ENCODE measurements around the gene DOC2A. TPM values are rescaled to one million over a fixed set of nuclear protein-coding genes. Genes with fewer than 3 reads are reported as not detected.
A peak's percentile ranks its signal among the peaks of the same experiment; 100 is the strongest.

Gene DOC2A
- total RNA-seq, 1 experiment from 2014 or later = 3.2 TPM

DNA sequence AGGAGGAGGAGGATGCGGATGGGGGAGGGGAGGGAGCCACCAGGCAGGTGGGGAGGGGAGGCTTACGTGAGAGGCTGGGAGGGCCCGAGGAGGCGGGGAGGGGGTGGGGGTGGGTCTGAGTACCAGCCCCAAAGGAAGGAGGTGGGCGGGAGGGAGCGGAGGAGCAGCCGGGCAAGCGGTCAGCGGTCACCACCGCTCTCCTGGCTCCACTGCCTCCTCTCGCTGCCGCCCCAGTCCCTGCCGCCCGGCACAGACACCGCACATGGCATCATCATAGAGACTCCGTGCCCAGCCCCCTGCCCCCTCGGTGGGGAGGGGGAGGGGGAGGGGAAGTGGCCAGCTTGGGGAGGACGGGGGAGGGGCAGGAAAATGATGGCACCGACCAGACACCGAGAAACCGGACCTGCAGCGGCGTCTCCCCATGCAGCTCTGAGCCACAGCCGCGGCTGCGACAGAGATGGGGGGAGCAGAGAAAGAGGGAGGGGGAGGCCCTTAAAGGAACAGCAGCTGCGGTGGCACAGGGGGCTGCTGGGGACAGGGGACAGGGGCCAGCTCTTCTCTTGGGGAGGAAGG lies 20.1 kb upstream of the DOC2A start, which contains the start of gene TLCD3B:
TLCD3B (minus strand) TSS at position 431 of the 573 bp plus-strand sequence. CDS start 744 bp downstream, outside the sequence.
- ChIA-PET CTCF (interaction anchor here (0.5 to 1.1 kb wide), 5 partner anchors 22 to 330 kb away, joined by 3 to 5 read pairs (median 3); a partner anchor contains a TSS), POLR2A (ENCODE audit: low non-redundant PET) (interaction anchor here (0.5 kb wide), 1 partner anchor 419 kb away, joined by 4 read pairs; no protein-coding TSS in a partner anchor)
- H3K27me3 ChIP-seq (replicated peaks; ENCODE audit: insufficient read depth, low read depth, low read length, poor library complexity) = no peaks in the 10 kb centered on the region
- no peaks in the 10 kb centered on the region for H3K9me3 ChIP-seq (ENCODE audit: low read depth, low read length, poor library complexity, severe bottlenecking)
- BruUV-seq (replicated peaks) = no TSS peak
- DNase-seq (ENCODE audit: low spot score) = no peak
- peak within 1 kb of the TSS; percentile 39 for H3K4me3 ChIP-seq (ENCODE audit: low read depth, low read length, poor library complexity, severe bottlenecking)
- H3K27ac ChIP-seq (ENCODE audit: low read depth, low read length, poor library complexity, severe bottlenecking) = no peak within 1 kb of the TSS
- TF ChIP-seq EZH2 (IDR thresholded peaks at IDR 0.05; ENCODE audit: borderline replicate concordance, low read depth, low read length, poor library complexity, severe bottlenecking) = no peak
- TF ChIP-seq, protein P1, sequence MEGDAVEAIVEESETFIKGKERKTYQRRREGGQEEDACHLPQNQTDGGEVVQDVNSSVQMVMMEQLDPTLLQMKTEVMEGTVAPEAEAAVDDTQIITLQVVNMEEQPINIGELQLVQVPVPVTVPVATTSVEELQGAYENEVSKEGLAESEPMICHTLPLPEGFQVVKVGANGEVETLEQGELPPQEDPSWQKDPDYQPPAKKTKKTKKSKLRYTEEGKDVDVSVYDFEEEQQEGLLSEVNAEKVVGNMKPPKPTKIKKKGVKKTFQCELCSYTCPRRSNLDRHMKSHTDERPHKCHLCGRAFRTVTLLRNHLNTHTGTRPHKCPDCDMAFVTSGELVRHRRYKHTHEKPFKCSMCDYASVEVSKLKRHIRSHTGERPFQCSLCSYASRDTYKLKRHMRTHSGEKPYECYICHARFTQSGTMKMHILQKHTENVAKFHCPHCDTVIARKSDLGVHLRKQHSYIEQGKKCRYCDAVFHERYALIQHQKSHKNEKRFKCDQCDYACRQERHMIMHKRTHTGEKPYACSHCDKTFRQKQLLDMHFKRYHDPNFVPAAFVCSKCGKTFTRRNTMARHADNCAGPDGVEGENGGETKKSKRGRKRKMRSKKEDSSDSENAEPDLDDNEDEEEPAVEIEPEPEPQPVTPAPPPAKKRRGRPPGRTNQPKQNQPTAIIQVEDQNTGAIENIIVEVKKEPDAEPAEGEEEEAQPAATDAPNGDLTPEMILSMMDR (conservative IDR thresholded peaks at IDR 0.05; ENCODE audit: low read depth, low read length) = no peak
- H3K36me3 ChIP-seq (ENCODE audit: insufficient read depth, low read length, poor library complexity, severe bottlenecking) = no peaks in the 10 kb centered on the region
- no peaks in the 10 kb centered on the region for H3K4me1 ChIP-seq (ENCODE audit: insufficient read depth, low read length, poor library complexity, severe bottlenecking)
- intact Hi-C loops (cut with micrococcal nuclease; ENCODE audit: unreplicated experiment) = no loop called here

DNA sequence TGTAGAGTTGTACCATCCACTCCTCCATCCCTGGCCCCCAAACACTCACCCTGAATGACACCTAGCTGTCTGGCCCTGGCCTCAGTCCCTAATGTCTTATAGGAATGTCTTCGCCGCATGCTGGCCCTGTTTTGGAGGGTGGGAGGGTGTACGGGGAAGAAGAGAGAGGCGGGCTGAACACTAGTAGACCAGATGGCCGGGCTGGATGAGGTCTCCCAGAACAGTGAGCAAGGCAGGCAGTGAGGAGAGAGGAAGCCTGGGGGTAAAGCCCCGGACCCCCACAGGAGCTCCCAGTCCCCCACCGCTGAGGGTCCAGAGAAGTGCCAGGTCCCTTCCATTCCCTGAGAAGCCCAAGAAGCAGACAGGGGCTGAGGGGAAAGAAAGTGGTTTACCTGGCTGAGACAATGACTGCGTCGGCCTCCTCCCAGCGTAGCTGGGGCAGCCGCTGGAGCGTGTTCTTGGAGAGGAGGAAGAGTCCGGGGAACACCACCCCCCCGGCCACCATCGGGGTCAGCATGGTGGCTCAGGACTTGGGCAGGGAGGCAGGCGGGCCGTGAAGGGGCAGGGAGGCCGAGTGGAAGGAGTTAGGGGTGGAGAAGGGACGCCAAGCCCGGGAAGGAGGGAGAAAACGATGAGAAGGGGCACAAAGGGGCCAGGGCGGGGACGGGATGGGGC lies 19.3 kb upstream of the DOC2A start:
- no TSS peak for BruUV-seq (replicated peaks)
- Histone ChIP-seq H3K27me3 (replicated peaks; ENCODE audit: insufficient read depth, low read depth, low read length, poor library complexity) (no peaks in the 10 kb centered on the region), H3K4me3 (ENCODE audit: low read depth, low read length, poor library complexity, severe bottlenecking) (no peak overlapping the region), H3K9me3 (ENCODE audit: low read depth, low read length, poor library complexity, severe bottlenecking) (no peaks in the 10 kb centered on the region), H3K4me1 (ENCODE audit: insufficient read depth, low read length, poor library complexity, severe bottlenecking) (no peaks in the 10 kb centered on the region), H3K36me3 (ENCODE audit: insufficient read depth, low read length, poor library complexity, severe bottlenecking) (no peaks in the 10 kb centered on the region), H3K27ac (ENCODE audit: low read depth, low read length, poor library complexity, severe bottlenecking) (no peak overlapping the region)
- POLR2A ChIA-PET (ENCODE audit: low non-redundant PET) = no interaction called here
- DNase-seq (ENCODE audit: low spot score) = no peak
- CTCF ChIA-PET = interaction anchor here (0.5 kb wide), 1 partner anchor 329 kb away, joined by 3 read pairs; no protein-coding TSS in a partner anchor
- intact Hi-C loops (cut with micrococcal nuclease; ENCODE audit: unreplicated experiment) = no loop called here
- TF ChIP-seq, protein P1 (conservative IDR thresholded peaks at IDR 0.05; ENCODE audit: low read depth, low read length) = no peak
- no peak for TF ChIP-seq EZH2 (IDR thresholded peaks at IDR 0.05; ENCODE audit: borderline replicate concordance, low read depth, low read length, poor library complexity, severe bottlenecking)

DNA sequence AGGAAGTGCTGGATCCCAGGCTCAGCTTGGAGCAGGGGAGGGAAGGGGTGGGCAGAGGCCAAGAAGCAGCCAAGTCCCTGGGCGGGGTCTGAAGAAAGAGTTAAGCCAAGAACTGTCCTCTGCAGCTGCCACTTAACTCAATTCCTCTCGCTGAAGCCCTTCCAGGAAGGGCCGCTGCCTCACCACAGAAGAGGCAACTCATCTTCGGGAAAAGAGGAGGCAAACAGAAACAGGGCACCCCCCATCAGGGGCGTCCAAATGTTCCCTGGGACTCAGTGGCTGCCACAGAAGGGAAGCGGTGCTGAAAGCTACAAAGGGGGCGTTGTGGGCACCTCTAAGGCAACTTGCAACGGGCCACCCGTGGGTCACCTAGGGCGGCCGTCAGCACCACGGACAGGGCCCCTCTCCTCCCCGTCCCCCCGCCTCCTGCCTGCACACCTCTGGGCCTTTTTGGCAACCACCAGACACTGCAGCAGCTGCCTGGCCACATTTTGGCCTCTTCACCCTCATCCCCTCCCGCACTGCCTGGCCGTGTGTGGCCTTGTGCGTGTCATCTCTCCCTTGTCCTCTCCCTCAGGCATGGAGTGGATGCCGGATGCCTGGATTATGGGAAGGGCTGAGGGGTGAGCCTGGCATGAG lies 17.7 kb upstream of the DOC2A start:
- POLR2A ChIA-PET (ENCODE audit: low non-redundant PET) = no interaction called here
- no peaks in the 10 kb centered on the region for H3K4me1 ChIP-seq (ENCODE audit: insufficient read depth, low read length, poor library complexity, severe bottlenecking)
- no peak overlapping the region for H3K27ac ChIP-seq (ENCODE audit: low read depth, low read length, poor library complexity, severe bottlenecking)
- TF ChIP-seq, protein P1 (conservative IDR thresholded peaks at IDR 0.05; ENCODE audit: low read depth, low read length) = no peak
- no peak for TF ChIP-seq EZH2 (IDR thresholded peaks at IDR 0.05; ENCODE audit: borderline replicate concordance, low read depth, low read length, poor library complexity, severe bottlenecking)
- H3K9me3 ChIP-seq (ENCODE audit: low read depth, low read length, poor library complexity, severe bottlenecking) = no peaks in the 10 kb centered on the region
- no peak overlapping the region for H3K4me3 ChIP-seq (ENCODE audit: low read depth, low read length, poor library complexity, severe bottlenecking)
- no peaks in the 10 kb centered on the region for H3K27me3 ChIP-seq (replicated peaks; ENCODE audit: insufficient read depth, low read depth, low read length, poor library complexity)
- no peaks in the 10 kb centered on the region for H3K36me3 ChIP-seq (ENCODE audit: insufficient read depth, low read length, poor library complexity, severe bottlenecking)
- CTCF ChIA-PET = no interaction called here
- DNase-seq (ENCODE audit: low spot score) = no peak
- BruUV-seq (replicated peaks) = no TSS peak
- intact Hi-C loops (cut with micrococcal nuclease; ENCODE audit: unreplicated experiment) = no loop called here

Measured in A673 (cell line).